Kidney capillary endothelial cell (primary cell): ENCODE measurements around the gene SUB1.
"Not testable (repeated sequence)": the region's sequence is repeated elsewhere in the genome, so short reads cannot be mapped to it uniquely, and the experiment has no call there.

Experiments
- DNase-seq: peaks from one replicate; pipeline ENCODE4 v3.0.0-alpha.2; 2018; ENCODE audit warnings: low spot score

The SUB1 gene

DNA sequence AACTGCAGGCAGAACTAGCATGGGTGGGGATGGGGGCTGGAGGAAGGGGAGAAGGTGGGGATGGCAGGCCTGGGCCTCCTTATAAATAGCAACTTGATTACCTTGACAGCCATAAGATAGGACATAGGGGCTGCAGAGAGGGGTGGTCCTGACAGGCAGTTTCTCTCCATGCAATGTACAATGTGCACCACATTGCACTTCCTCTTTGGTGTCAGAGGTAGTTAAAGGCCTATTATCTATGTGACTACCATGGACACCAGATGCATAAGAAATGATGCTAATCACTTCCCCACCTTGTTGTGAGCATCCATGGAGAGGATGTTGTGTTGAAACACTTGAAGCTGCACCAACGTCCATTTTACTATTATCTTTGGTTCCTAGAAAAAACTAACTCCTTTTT, 20.2 kb upstream of the SUB1 start:
- DNase-seq, result no peak

DNA sequence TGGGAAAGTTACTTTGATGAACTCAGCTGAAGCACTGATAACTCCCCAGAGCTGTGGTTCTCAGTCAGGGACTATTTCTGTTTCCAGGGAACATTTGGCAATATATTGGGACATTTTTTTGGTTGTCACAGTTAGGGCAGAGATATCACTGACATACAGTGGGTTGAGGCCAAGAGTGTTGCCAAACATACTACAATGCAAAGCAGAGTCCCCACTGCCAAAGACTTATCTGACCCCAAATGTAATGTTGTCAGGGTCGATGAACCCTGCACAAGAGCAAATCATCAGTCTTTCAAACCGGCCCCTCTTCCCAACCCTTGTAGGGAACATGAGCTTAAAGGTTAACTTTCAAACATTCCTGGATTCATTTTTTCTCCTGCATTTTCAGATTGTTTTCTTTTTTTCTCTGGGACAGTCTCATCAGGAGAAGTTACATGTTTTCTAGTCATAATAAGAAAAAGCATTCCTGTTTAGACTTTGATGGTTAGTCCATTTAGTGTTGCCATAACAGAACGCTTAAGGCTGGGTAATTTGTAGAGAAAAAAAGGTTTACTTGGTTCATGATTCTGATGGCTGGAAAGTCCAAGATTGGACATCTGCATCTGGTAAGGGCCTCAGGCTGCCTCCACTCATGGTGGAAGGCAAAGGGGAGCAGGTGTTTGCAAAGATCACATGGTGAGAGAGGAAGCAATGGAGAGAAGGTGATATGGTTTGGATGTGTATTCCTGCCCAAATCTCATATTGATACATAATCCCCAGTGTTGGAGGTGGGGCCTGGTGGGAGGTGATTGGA, 18.8 kb upstream of the SUB1 start:
- no peak for DNase-seq

DNA sequence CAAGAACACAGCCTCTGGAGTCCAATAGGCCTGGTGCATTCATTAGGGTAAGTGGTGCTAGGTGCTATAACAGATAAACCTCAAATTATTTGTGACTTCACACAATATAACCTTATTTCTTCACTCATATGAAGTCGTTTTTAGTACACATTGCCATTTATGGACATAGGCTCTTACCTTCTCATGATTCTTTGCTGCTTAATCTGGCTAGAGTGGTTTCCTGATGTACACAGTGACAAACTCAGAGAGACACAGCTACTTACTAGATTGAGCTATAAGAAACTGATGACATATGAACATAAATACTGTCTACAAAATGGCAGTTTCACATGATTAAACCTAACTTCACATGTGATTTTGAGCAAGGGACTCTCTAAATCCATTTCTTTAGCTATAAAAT, 14.2 kb upstream of the SUB1 start:
- DNase-seq, result no peak

DNA sequence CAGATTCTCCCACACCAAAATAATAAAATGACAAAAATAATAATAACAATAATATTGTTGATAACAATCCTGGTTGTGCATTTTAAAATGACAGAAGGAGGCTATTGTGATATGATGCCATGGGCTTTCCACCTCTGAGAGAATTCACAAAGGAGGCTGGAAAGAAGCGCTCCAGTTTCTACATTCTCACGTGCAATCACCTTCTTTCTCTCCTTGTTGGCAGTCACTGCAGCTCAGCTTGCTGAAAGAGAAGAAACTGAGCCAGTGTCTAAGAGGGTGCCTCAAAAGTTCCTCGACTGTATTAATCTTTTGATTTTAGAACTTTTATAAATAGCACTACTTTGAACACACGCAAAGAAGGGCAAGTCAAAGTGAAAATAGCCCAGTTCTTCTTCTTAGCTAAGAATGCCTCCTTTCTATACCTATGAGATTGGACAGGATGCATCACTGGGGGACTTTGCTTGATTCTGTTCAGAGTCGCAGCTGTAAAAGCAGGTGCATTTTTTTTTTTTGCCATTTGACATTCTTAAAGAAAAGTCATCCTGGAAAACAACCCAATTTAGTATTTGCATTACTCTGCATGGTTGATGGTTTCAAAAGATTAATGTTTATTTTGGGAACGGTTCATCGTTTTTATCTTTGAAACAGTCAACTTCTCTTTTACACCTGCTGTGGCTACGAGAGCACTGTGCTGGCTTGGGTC, 12.4 kb upstream of the SUB1 start:
- DNase-seq, result no peak

DNA sequence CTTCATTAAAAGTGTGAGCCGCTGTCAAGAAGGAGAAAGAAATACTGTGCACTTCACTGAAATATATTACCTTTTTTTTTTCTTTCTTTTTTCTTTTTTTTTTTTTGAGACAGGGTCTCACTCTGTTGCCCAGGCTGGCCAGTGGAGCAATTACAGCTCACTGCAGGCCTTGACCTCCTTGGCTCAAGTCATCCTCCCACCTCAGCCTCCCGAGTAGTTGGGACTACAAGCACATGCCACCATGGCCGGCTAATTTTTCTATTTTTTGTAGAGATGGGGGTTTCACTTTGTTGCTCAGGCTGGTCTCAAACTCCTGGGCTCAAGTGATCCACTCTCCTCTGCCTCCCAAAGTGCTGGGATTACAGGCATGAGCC, 11.9 kb upstream of the SUB1 start:
- not testable (repeated sequence) for DNase-seq

DNA sequence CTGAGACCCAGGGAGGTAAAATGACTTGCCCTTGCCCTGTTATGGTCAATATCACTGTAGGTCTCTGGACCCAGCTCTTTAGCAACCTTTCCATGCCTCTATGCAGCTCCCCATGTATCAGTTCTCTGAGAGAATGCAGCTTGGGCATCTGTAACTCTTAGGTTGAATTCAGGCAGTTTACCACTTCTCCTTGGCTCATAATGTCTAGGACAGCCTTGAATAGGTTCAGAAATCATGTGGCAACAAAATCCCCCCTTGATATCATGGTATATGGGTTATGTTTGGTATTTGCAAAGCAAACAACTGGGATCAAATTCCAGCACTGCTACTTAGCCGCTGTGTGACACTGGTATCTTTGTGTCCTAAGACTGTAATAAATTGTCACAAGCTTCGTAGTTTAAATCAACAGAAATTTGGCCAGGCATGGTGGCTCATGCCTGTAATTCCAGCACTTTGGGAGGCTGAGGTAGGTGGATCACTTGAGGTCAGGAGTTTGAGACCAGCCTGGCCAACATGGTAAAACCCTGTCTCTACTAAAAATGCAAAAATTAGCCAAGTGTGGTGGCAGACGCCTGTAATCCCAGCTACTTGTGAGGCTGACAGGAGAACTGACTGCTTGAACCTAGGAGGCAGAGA, 10.7 kb upstream of the SUB1 start:
- DNase-seq, result no peak

DNA sequence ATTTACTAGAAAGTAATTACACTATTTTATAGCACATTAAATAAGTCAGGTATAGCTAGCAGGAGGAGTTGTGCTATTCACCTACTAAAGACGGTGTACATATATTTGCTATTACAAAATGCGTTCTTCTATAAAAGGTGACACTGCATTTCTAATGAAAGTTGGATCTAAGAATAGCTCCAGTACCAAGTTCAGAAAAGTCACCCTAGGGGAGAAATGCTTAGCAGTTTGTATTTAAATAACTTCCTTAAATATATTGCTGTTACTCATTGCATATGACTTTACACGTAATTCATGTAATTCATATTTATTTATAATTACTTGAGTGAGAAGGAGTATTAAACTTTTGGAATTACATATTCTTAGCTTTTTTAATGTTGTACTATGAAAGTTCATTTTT, 7.0 kb upstream of the SUB1 start:
- DNase-seq, result no peak

DNA sequence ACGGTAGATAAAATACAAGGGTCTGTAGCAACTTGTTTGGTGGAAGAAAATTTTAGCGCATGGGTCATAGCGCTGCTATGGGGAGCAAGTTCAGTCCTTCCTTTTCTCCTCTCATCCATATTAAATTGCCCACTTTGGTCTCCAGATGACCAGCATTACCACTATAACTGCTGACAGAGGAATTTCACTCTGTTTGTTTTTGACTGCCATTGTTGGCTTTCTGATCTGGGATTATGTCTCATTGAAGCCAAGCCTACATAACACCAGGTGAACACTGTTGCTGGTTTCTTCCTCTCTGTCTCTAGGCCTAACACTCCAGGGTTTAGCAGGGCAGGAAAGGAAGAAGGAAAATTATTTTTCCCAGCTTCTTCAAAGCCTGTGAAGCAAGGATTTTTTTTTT, 6.6 kb upstream of the SUB1 start:
- DNase-seq, result no peak

DNA sequence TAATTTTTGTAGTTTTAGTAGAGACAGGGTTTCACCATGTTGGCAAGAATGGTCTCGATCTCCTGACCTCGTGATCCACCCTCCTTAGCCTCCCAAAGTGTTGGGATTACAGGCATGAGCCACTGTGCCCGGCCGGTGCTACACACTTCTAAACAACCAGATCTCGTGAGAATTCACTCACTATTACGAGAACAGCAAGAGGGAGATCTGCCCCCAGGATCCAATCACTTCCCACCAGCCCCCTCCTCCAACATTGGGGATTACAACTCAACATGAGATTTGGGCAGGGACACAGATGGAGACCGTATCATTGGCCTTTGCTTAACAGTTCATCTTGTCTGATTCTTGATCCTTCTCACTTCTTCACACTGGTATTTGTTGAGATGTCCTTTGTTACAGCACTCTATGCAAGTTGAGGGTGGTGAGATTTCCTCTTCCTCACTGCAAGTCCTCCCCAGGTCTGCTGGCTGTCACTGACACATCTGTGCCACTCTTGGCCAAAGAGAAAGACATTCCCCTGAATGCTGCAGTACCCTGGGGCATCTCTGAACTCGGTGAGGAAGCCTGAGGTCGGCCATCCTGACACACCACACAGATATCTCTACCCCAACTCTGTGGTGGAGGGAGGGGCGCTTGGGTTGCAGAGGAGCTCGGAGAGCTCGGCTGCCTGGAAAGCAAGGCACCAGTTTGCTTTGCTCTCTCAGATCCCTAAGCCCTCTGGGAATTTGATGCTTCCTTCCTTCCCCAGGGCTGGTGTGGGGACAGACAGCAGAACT, 4.2 kb upstream of the SUB1 start:
- no peak for DNase-seq

DNA sequence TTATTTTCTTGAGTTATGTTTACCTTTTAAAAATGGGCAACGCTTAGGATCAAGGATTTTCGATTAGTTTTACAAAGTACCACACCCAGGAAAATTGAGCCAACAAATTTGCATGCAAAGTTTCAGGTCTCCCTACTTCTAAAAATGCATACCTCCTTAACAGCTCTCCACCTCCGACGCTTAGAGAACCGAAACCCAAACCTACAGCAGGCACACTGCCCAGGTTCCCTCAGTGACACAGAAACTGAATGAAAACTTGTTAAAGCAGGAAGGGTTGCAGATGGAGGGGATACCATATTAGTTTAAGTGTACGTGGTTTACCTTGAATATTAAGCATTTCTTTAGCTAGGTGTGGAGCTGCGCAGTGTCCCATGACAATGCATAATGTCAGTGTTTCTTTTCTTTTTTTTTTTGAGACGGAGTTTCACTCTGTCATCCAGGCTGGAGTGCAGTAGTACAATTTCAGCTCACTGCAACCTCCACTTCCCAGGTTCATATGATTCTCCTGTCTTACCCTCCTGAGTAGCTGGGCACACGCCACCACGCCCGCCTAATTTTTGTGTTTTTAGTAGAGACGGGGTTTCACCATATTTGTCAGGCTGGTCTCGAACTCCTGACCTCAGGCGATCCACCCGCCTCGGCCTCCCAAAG, 1.6 kb upstream of the SUB1 start:
- no peak for DNase-seq

DNA sequence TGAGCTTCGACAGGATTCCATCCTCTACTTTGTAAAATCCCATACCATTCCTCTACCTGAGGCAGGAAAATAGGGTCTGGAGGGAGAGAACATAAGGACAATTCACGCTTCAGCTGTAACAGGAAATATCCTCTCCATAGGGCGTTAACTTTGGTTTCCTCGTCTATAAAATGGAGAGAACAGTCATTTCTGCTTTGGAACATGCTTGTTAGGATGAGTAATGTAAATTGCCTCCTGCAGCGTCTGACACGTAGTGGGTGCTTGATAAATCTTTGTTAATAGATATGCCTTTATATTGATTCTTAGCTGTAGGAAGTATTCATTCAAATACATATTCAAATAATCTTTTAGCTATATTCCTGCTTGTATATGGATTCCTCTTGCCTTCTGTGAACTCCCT, 711 bp upstream of the SUB1 start:
- no peak for DNase-seq

DNA sequence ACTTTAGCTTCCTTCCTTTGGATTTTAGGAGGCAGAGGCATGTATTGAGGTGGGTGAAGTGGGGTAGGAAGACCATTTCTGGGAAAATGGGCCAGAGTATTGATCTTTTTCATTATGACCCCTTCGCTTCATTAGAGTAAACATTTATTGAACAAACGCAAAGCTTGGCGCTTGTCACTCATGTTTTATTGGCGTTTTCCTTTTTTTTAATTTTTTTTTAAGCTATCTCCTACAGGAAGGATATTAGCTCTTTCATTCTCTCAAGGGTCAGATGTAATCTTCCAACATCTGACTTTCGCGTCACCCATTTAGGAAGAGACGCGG, 273 bp upstream of the SUB1 start:
- no peak for DNase-seq

DNA sequence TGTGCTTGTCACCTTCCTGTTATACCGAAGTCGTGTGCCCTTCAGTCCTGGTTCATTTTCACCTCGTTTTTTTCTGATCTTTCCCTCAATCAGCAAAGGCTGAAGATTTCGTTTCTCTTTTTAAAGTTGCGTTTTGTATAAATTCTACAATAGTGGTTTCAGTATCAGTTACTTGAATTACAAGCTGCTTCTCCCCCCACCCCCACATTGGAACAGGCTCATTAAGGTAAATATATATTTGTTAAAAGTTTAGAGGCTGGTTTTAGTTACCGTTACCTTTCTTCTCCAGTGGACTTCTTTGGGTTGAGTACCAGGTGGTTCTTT, 881 bp downstream of the SUB1 start:
- DNase-seq, result no peak

DNA sequence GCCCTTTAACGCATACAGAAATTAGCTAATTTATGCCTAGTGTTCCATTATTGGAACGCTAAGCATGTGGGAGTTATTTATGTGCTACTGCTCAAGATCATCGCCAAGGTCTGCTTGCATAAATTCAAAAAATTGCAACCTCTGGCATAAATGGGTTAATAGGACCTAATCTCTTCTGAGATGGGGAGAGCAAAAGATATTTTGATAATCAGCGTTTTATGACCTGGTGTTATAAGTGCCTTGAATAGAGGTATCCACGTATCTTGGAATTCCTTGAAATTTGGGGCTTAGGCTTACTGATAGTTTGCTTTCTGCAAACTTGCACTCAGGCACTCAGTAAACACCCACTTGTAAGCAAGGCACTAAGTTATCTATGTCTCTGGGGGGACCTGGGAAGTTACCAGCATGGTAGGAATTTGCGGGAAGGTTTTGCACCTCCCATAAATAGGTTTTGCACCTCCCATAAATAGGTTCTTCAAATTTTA, 1.8 kb downstream of the SUB1 start:
- no peak for DNase-seq

DNA sequence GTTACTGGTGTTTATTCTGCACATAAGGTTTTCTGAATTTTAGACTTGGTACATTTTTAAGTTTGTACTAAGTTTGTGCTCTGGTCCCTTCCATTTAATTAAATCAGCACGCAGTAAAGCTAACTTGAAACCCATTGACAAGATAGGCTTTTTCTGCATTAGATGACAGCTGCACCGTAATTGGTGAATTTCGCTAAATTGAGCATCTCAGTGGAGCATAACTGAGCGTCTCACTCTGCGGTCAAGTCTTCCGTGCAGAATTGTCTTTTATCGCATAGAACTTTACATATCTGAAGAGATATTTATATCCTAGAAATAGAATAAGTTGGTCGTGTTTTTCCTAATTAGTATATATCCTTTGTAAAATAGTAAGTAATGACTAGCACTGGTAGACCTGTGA, 4.1 kb downstream of the SUB1 start:
- DNase-seq, result no peak

DNA sequence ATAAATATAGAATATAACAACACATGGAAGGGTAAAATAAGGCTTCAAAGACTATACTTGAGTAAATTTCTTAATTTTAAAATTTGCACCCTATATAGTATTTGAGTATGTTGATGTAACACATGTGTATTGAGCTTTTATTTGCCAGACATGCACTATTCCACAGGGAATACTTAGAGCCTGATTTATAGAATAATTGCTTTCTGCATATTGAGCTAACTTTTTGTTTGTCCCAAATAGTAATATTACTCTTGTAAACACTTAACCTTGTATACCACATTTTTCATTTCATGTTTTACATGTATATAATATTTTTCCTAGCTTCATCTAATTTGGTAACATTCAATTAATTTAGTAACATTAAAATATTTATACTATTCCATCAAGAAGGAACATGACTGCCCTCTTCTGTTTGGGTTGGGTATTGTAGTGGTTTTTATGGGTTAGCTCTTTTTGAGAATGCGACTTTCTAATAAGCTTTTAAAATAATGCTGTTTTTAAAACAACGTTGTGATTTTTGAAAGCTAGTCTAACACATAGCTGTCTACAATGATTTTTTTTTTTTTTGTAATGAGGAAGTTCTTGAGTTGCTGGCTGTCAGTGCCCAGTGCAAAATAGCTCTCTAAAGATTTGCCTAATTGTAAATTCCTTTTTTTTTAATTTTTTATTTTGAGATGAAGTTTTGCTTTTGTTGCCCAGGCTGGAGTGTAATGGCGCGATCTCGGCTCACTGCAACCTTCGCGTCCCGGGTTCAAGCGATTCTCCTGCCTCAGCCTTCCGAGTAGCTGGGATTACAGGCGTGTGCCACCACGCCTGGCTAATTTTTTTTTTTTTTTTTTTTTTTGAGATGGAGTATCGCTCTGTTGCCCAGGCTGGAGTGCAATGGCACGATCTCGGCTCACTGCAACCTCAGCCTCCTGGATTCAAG, 4.8 kb downstream of the SUB1 start:
- DNase-seq, result peak; percentile 57

DNA sequence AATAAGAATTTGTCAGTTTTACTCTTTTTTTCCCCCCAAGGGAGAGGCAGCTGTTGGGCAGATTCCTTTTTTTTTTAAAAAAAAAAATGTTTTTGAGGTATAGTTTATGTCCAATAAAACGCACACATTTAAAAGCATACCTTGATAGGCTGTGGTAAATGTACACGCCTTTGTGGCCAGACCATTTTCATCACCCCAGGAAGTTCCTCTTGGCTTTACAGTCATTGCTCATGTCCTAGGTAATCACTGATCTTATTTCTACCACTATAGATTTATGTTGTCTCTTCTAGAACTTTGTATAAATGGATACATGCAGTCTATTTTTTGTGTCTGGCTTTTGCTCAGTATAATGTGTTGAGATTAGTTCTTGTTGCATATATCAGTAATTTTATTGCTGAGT, 9.8 kb downstream of the SUB1 start:
- DNase-seq, result no peak

DNA sequence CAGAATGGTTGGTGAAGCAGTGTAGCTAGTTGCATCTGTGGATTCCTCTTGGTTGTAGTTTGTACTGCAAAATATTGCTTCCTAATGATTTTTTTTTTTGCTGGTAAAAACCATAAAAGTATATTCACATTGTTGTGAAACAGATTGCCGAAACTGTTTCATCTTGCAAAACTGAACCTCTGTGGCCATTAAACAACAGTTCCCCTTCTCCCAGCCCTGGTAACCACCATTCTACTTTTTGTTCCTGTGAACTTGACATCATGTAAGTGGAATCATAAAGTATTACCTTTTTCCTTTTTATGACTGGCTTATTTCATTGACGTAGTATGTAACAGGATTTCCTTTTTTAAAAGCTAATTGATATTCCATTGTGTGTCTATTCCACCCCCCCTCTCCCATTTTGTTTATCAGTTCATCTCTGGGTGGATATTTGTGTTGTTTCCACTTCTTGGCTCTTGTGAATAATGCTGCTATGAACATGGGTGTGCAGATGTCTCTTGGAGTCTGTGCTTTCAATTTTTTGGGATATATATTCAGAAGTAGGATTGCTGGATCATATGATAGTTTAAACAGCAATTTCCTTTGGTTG, 11.8 kb downstream of the SUB1 start:
- no peak for DNase-seq

DNA sequence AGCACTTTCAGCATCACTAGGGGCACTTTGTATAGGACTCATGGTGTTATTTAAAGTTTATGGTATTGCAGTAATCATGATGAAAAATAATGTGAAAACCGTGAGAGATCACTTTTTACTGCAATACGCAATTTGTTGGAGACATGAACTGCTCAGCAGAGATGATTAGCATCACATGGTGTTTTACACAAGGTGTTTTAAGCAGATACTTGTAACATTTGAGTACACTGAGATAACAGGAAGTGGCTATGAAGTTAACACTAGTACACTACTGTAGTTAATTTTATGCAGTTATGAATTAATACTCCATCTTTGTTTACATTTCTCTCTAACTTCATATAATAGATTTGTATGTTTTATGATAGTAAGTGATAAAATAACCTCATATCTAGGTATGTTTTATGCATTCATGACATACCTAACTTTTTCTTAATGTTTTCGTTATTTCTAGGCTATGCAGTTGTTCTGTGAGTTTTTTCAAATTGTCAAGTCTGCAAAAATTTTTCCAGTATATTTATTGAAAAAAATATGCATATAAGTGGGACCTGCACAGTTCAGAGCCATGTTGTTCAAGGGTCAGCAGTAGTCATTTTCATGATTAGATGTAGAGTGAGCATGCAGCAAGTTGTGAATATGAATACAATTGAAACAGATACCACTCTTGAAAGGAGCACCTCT, 13.0 kb downstream of the SUB1 start:
- no peak for DNase-seq

DNA sequence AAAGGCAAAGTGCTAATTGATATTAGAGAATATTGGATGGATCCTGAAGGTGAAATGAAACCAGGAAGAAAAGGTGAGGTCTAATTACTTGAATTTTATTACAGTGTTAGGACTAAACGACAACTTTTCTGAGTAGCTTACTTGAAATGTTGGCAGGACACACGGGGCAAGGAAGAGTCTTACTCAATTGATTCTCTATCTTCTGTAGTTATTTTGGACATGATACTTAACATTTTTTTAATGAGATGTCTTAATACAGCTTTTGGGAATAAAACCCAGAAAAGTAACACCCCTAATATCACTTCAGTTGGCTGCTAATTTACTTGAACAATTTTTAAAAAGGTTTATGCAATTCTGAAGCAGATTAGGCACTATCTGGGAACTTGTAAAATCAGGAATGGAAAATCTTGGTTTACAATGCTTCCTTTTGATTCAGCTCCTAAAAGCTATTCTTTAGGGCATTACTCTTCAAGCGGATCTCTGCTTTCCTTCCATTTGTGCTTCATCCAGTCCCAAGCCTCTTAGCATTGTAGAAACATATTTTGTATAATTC, 13.7 kb downstream of the SUB1 start:
- no peak for DNase-seq
